ENCODE data around the gene NKD1.
"Not testable (repeated sequence)": the region's sequence is repeated elsewhere in the genome, so short reads cannot be mapped to it uniquely, and the experiment has no call there.

NKD1 gene

GRCh38 chr16:50520451-50521245 is 27.5 kb upstream of the NKD1 start:
- peak; percentile 5 for DNase-seq

GRCh38 chr16:50521246-50521900 is 26.8 kb upstream of the NKD1 start:
- no peak for DNase-seq

- no peak for DNase-seq
Measured at GRCh38 chr16:50522324-50522723, 25.9 kb upstream of the NKD1 start.

GRCh38 chr16:50523710-50524109 is 24.5 kb upstream of the NKD1 start:
- no peak for DNase-seq

GRCh38 chr16:50525262-50525661 is 22.9 kb upstream of the NKD1 start:
- DNase-seq = no peak

GRCh38 chr16:50525716-50526115 is 22.5 kb upstream of the NKD1 start:
- no peak for DNase-seq

GRCh38 chr16:50526249-50526648 is 21.9 kb upstream of the NKD1 start:
- DNase-seq = no peak

- DNase-seq = no peak
Measured at GRCh38 chr16:50526796-50527195, 21.4 kb upstream of the NKD1 start.

- DNase-seq = no peak
Measured at GRCh38 chr16:50528820-50529219, 19.4 kb upstream of the NKD1 start.

- no peak for DNase-seq
Measured at GRCh38 chr16:50529334-50529733, 18.9 kb upstream of the NKD1 start.

- no peak for DNase-seq
Measured at GRCh38 chr16:50530277-50531236, 17.6 kb upstream of the NKD1 start.

- no peak for DNase-seq
Measured at GRCh38 chr16:50531359-50531758, 16.8 kb upstream of the NKD1 start.

GRCh38 chr16:50531901-50532300 is 16.3 kb upstream of the NKD1 start:
- DNase-seq = no peak

GRCh38 chr16:50532576-50532975 is 15.6 kb upstream of the NKD1 start:
- DNase-seq = no peak

- DNase-seq = no peak
Measured at GRCh38 chr16:50533317-50533716, 14.9 kb upstream of the NKD1 start.

- no peak for DNase-seq
Measured at GRCh38 chr16:50534091-50534490, 14.1 kb upstream of the NKD1 start.

- DNase-seq = no peak
Measured at GRCh38 chr16:50534556-50534955, 13.6 kb upstream of the NKD1 start.

GRCh38 chr16:50534958-50535357 is 13.2 kb upstream of the NKD1 start:
- DNase-seq = no peak

- DNase-seq = no peak
Measured at GRCh38 chr16:50535506-50536257, 12.5 kb upstream of the NKD1 start.

GRCh38 chr16:50536258-50536645 is 11.9 kb upstream of the NKD1 start:
- DNase-seq = not testable (repeated sequence)

- DNase-seq = no peak
Measured at GRCh38 chr16:50537533-50538290, 10.5 kb upstream of the NKD1 start.
